ACHN (cell line): ENCODE results near the gene ATF7IP.
"Not testable (repeated sequence)": the region's sequence is repeated elsewhere in the genome, so short reads cannot be mapped to it uniquely, and the experiment has no call there.

Experiments
- DNase-seq: peaks from one replicate; pipeline ENCODE4 v3.0.0-alpha.2; 2015
- in situ Hi-C: cut with HindIII; loops from 2 replicates; pipeline ENCODE4 v1.10.0; 2017; ENCODE audit warnings: low sequenced_read_pairs, low pct_ligation_motif_present, low pct_unique_long_range_greater_than_20kb

Gene ATF7IP

DNA sequence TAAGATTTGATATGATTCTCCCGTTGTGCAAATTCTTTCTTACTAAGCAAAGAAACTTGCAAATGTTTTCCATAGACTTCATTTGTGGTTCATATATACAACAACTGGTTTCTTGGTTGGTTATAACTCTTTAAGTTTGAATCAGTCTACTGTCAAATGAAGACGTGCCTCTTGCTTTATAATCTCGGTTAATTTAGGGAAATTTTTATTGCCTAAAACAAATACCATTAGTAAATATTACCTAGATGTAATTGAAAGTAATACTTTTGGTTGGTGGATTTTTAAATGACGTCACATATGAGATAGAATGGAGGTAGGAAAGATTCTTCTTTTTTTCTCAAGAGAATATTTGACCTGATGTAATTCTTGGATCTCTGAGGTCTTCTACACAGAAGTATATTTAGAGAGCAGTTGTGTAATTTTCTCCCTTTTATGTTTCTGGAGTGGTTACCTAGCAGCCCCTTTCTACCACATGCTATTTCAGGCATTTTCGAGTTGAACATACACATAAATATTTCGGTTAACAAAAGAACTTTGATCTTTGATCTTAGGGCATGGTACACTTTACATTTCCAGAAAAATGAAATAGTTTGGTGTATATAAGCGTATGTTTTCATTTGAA is 1.7 kb downstream of the ATF7IP start:
- in situ Hi-C loops: no loop called here
- DNase-seq: peak; percentile 57

DNA sequence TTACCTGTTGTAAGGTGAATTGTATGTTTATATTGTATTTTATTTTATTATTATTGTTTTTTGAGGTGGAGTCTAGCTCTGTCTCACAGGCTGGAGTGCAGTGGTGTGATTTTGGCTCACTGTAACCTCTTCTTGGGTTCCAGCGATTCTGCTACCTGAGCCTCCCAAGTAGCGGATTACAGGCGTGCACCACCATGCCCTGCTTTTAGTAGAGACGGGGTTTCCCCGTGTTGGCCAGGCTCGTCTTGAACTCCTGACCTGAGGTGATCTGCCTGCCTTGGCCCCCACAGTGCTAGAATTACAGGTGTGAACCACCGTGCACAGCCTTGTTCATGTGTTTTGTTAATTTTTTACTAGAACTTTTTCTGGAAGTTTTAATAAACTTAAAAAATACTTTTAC is 3.8 kb downstream of the ATF7IP start:
- no peak for DNase-seq
- in situ Hi-C loops: no loop called here

DNA sequence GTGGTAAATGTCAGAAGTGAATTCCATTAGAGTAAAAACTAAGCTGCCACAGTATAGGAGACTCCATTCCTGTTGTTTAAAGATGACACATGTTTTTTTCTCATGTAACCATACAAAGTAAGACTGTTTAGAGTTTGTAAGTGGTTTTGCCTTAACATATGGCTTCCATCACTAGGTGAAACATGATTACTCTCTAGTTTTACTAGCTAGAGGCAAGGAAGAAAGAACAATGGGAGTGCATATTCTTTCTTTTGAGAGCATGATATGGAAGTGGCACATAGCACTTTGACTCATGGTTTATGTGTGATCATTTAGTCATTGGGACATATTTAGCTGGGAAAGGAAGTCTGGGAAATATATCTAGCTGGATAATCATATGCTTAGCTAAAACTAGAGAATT is 7.7 kb downstream of the ATF7IP start:
- in situ Hi-C loops: no loop called here
- DNase-seq: no peak

GRCh38 chr12:14379508-14379907 is 14.0 kb downstream of the ATF7IP start:
- in situ Hi-C loops: no loop called here
- DNase-seq: no peak

- in situ Hi-C loops: no loop called here
- peak; percentile 98 for DNase-seq
Measured at GRCh38 chr12:14384783-14385638, 19.5 kb downstream of the ATF7IP start.

DNA sequence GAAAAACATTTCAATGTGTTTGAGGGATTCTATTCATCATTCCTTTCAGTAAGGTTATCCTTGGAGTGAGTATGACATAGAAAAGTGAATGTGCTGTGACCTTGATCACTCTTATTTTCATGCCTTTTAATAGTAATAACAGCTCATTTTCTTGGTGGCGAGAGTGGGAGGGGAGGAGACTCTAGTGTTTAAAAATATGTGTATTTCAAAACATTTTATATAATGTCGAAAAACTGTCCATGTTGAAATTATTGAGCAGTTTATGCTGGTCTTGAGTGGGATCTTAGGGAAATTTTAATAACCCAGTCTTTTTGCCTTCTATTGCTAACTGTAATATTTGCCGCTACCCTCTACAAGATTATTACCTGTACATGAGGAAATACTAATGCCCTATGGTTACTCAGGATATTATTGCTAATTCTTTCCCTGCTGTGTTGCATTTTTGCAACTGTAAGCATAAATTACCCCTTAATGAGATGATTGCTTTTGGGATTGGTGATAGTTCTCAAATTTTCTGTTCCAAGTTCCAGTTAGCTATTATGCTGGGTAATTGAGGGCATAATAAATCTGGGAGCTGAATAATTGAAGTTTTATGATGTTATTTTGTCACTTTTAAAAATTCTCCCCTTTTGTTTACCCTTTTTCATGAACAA is 21.9 kb downstream of the ATF7IP start:
- no peak for DNase-seq
- in situ Hi-C loops: no loop called here

DNA sequence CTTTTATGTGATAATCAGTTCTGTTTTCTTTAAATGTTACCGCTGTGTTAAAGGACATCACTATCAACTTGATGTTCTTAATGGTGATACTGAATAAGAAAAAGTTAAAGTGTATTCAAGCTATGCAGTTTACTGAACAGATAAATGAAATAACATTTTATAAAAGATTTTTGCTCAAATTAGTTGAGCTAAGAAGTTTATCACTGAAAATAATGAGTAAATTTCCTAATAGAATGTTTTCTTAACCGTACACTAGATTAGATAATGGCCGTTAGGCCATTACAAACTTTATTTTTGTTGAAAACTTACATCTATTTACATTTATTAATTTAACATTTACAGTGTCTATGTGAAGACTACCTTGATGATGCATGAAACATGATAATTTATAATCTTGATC is 25.0 kb downstream of the ATF7IP start:
- in situ Hi-C loops: no loop called here
- DNase-seq: no peak

DNA sequence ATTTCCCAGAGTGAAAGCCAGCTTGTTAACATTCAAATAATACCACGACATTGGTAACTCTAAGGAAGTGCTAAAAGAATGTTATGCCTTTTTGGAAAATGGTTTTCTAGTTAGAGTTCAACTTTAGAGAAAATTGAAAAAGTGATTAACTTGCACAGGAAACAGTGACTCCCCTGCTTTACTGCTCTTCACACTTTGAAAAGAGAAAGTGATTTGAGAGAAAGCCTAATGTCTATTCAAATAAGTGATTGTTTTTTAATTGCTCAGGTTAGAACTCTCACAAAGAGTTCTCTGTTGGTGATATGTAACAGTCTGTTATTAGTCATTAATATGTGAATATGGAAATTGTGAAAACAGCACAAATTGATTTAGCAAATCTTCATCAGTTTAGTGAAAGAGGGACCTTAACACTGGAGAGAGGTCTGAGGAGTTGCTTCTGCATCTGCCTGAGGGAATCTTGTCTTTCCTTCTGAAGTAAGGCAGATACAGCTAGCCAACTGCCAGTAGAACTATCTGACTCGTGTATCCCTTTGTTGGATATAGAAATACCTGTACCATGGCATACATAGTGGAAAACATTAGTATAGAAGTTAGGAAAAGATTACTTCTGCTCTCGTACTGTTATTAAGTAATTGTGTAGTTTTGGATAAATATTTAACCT is 25.5 kb downstream of the ATF7IP start:
- DNase-seq: no peak
- in situ Hi-C loops: no loop called here

- no peak for DNase-seq
- in situ Hi-C loops: no loop called here
Measured at GRCh38 chr12:14393751-14394150, 28.3 kb downstream of the ATF7IP start.

DNA sequence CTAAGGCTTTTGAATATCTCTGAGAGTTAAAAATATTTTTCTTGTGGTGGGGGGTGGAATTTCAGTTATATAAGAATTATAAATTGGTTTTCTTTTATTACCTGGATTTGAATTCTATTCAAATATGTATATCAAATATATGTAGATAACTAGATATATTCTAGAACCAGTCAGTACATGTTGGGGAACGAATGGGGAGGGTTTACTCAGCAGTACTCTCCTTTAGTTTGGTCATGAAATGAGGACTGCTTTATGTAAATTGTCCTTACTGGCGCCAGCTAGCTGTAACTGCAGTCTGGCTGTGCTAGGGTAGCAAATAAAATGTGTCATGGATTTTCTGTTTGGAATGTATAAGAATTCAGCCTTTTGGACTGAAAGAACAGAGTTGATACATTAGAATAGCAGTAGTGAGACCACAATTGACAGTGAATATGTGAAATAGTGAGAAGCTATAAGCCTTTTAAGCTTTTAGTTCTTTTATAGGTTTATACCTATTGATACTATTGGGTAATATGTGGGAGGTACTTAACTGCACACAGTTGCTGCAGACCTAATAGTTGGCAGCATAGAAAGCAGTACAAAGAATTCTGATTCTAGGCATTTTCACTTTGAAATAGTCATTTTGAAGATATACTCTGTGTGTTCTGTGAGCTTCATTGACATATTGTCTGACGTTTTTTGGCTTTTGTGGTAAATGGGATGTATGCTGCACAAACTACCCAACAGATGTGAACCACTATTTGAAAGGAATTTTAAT is 29.0 kb downstream of the ATF7IP start:
- peak; percentile 93 for DNase-seq
- in situ Hi-C loops: no loop called here

- no peak for DNase-seq
- in situ Hi-C loops: no loop called here
Measured at GRCh38 chr12:14395074-14395778, 29.7 kb downstream of the ATF7IP start.

- in situ Hi-C loops: no loop called here
- no peak for DNase-seq
Measured at GRCh38 chr12:14396071-14396470, 30.6 kb downstream of the ATF7IP start.

DNA sequence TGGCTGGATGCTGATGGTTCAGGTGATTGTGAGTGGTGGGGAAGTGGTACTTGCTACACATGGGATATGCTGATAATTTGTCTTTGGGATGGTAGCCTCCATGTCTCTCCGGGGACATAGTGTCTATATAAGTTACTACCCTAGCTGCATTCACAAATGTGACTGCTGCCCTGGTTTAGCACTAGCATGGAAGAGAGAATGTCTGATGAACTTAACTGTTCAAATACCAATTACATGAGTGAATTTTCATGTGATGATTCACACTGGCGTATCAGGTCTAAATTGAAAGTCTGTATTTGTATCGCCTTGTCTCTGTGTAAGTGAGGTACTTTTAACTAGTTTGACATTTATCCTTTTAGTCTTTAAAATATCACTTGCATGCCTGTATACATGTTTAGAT is 34.4 kb downstream of the ATF7IP start:
- DNase-seq: peak; percentile 76
- in situ Hi-C loops: no loop called here

GRCh38 chr12:14400599-14400998 is 35.1 kb downstream of the ATF7IP start:
- in situ Hi-C loops: no loop called here

GRCh38 chr12:14401267-14401666 is 35.8 kb downstream of the ATF7IP start:
- in situ Hi-C loops, DNase-seq: not testable (repeated sequence)

More at GRCh38 chr12:14400599-14400998, 35.1 kb downstream of the ATF7IP start:
- DNase-seq: no peak

DNA sequence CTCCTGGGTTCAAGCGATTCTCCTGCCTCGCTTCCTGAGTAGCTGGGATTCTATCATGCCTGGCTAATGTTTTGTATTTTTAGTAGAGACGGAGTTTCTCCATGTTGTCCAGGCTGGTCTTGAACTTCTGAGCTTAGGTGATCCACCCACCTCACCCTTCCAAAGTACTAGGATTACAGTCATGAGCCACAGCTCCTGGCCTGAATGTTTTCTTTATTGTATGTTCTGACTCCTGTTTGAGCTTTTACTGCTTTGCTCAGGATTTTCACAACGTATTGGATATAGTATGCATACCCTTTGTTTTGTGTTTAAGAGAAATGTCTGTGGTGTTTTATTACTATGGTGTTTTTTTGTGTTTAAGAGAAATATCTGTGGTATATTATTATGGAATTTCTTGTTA is 37.2 kb downstream of the ATF7IP start:
- in situ Hi-C loops: no loop called here
- no peak for DNase-seq

GRCh38 chr12:14403293-14403692 is 37.8 kb downstream of the ATF7IP start:
- in situ Hi-C loops: no loop called here
- no peak for DNase-seq

- peak; percentile 94 for DNase-seq
- in situ Hi-C loops: no loop called here
Measured at GRCh38 chr12:14403711-14404196, 38.3 kb downstream of the ATF7IP start.
